B cell (primary cell): ENCODE results near the gene LIPK. TPM values are rescaled to one million over a fixed set of nuclear protein-coding genes. Genes with fewer than 3 reads are reported as not detected.
"Not testable (repeated sequence)": the region's sequence is repeated elsewhere in the genome, so short reads cannot be mapped to it uniquely, and the experiment has no call there.

Source experiments
- ATAC-seq: fragments of 200-7000 bp; cut with Tn5 transposase; one replicate; pipeline ENCODE4 v1.10.0; 2021; ENCODE audit warnings: low read depth, mild to moderate bottlenecking, moderate number of reproducible peaks, moderate library complexity
- CTCF ChIA-PET: fragments of 350-600 bp; sonication (Branson Sonifier 250); formaldehyde crosslinking; loops from one replicate; lab custom pipeline; 2021; ENCODE audit warnings: antibody characterized with exemption, inconsistent platforms; lab: Charles Lee
- POLR2A ChIA-PET: fragments of 350-600 bp; sonication (Branson Sonifier 250); formaldehyde crosslinking; loops from one replicate; lab custom pipeline; 2021; ENCODE audit warnings: antibody characterized with exemption; lab: Charles Lee
- DNase-seq: peaks from one replicate; pipeline ENCODE4 v3.0.0; 2013
- H2AFZ ChIP-seq: 2 replicates; pipeline ENCODE4 v1.6.1; 2012; ENCODE audit warnings: mild to moderate bottlenecking, low read depth, low read length; ENCODE audit not compliant: insufficient read depth, poor library complexity, severe bottlenecking
- H3K27ac ChIP-seq, 2 donors: 1 replicate in 1 of 2; 2 replicates in 1 of 2; pipeline ENCODE4 v1.5.1; 2012 to 2013; ENCODE audit warnings: low read length in 2 of 2, mild to moderate bottlenecking in 2 of 2, moderate library complexity in 1 of 2
- H3K27me3 ChIP-seq, 4 experiments: fragments of 200-600 bp in 1 of 4; sonication (generic) in 1 of 4; replicated peaks in 1 of 4; 1 replicate in 2 of 4; 2 replicates in 2 of 4; pipeline versions ENCODE4 v1.6.1 to v1.7.0; 2013 to 2016; ENCODE audit warnings: low read length in 3 of 4, mild to moderate bottlenecking in 2 of 4, mixed read lengths in 1 of 4, moderate library complexity in 1 of 4; ENCODE audit not compliant: insufficient read depth in 4 of 4, control insufficient read depth in 3 of 4; ENCODE audit errors: control extremely low read depth in 1 of 4
- H3K36me3 ChIP-seq, 2 experiments: replicated peaks in 1 of 2; 1 replicate in 1 of 2; 2 replicates in 1 of 2; pipeline versions ENCODE4 v1.6.1 to v1.7.1; 2013; ENCODE audit warnings: low read length in 1 of 2; ENCODE audit not compliant: insufficient read depth in 2 of 2, control insufficient read depth in 1 of 2; ENCODE audit errors: control extremely low read depth in 1 of 2, extremely low read depth in 1 of 2
- H3K4me1 ChIP-seq, 2 donors: fragments of 200-600 bp in 1 of 2; sonication (generic) in 1 of 2; 1 replicate in 1 of 2; 2 replicates in 1 of 2; pipeline versions ENCODE4 v1.5.1 to v1.6.1; 2013 to 2017; ENCODE audit warnings: low read length in 2 of 2; ENCODE audit not compliant: control insufficient read depth in 2 of 2, insufficient read depth in 2 of 2
- H3K4me2 ChIP-seq: replicated peaks from 2 replicates; pipeline ENCODE3; 2012; ENCODE audit warnings: mild to moderate bottlenecking, low read depth, low read length; ENCODE audit not compliant: poor library complexity, severe bottlenecking
- H3K4me3 ChIP-seq, 5 experiments: fragments of 200-600 bp in 1 of 5; sonication (generic) in 1 of 5; 1 replicate in 3 of 5; 2 replicates in 2 of 5; pipeline versions ENCODE4 v1.5.1 to v1.7.0; 2011 to 2016; ENCODE audit warnings: low read length in 4 of 5, mild to moderate bottlenecking in 4 of 5, low read depth in 2 of 5, control low read depth in 1 of 5, moderate library complexity in 1 of 5; ENCODE audit not compliant: insufficient read depth in 1 of 5; ENCODE audit errors: control extremely low read depth in 1 of 5, extremely low read depth in 1 of 5
- H3K79me2 ChIP-seq: fragments of 200-600 bp; sonication (generic); one replicate; pipeline ENCODE4 v1.6.0; 2016; ENCODE audit warnings: low read length; ENCODE audit not compliant: control insufficient read depth, insufficient read depth
- H3K9ac ChIP-seq: fragments of 200-600 bp; sonication (generic); 2 replicates; pipeline ENCODE4 v1.6.1; 2017; ENCODE audit warnings: mild to moderate bottlenecking, low read length, moderate library complexity
- H3K9me3 ChIP-seq, 3 donors: one replicate each; pipeline versions ENCODE4 v1.6.1 to v1.7.1; 2013; ENCODE audit warnings: low read length in 2 of 3; ENCODE audit not compliant: control insufficient read depth in 2 of 3, insufficient read depth in 1 of 3; ENCODE audit errors: control extremely low read depth in 1 of 3
- H4K20me1 ChIP-seq: 2 replicates; pipeline ENCODE4 v1.6.0; 2012; ENCODE audit warnings: mild to moderate bottlenecking, low read length; ENCODE audit not compliant: insufficient read depth, control insufficient read depth, poor library complexity, severe bottlenecking
- H3K27ac Mint-ChIP-seq: one replicate; pipeline ENCODE4 v1.8.0; 2021; ENCODE audit warnings: mixed read lengths
- H3K27me3 Mint-ChIP-seq: one replicate; pipeline ENCODE4 v1.8.0; 2021; ENCODE audit warnings: mixed read lengths
- H3K4me1 Mint-ChIP-seq: one replicate; pipeline ENCODE4 v1.8.0; 2021; ENCODE audit warnings: mixed read lengths
- H3K4me3 Mint-ChIP-seq: one replicate; pipeline ENCODE4 v1.8.0; 2021; ENCODE audit warnings: mixed read lengths
- H3K9me3 Mint-ChIP-seq: one replicate; pipeline ENCODE4 v1.8.0; 2022; ENCODE audit warnings: mixed read lengths; ENCODE audit not compliant: insufficient read depth
- EZH2 ChIP-seq: IDR thresholded peaks from 2 replicates; pipeline ENCODE4 v1.6.1; 2012; ENCODE audit warnings: borderline replicate concordance, low read depth, mild to moderate bottlenecking, moderate library complexity, low read length; ENCODE audit not compliant: insufficient read depth, poor library complexity, severe bottlenecking
- WGBS: methylation state at CpG from one replicate; pipeline ENCODE4 v1.1.5; 2013; ENCODE audit warnings: missing lambda C conversion rate; ENCODE audit not compliant: insufficient coverage; 5-methylcytosine and 5-hydroxymethylcytosine counted together
- intact Hi-C: fragments of 100-400 bp; cut with micrococcal nuclease; formaldehyde crosslinking; loops from one replicate; pipeline ENCODE4 v1.10.0; 2022
- polyA plus RNA-seq: library from polyadenylated mRNA; depleted of rRNA; stranded (reverse); fragments of >200 nt; gene quantifications from 2 replicates; pipeline ENCODE4 v1.2.3, GENCODE V29; 2012
- total RNA-seq, 2 donors: library from RNA; stranded (reverse); fragments of 120-200 nt in 1 of 2; gene quantifications; 1 replicate in 1 of 2; 2 replicates in 1 of 2; pipeline versions ENCODE4 v1.2.3 to v1.2.4, GENCODE V29; 2013 to 2022
- TF ChIP-seq, protein P1 (sequence below): fragments of 200-600 bp; IDR thresholded peaks from one replicate; pipeline ENCODE4 v1.8.0; 2022; ENCODE audit warnings: antibody characterized with exemption, mild to moderate bottlenecking

Gene LIPK
- total and polyA plus RNA-seq, 2 donors (not counting 1 experiment from before 2014, with no cell fraction given), result not detected

GRCh38 chr10:88702848-88703597 is 3.0 kb upstream of the LIPK start:
- Mint-ChIP-seq H3K27me3 (peaks cover 2% of the 10 kb centered on the region), H3K4me3 (no peak overlapping the region), H3K9me3 (no peaks in the 10 kb centered on the region), H3K27ac (no peak overlapping the region), H3K4me1 (no peaks in the 10 kb centered on the region)
- no peaks in the 10 kb centered on the region for H3K9me3 ChIP-seq
- ChIA-PET POLR2A (no interaction called here), CTCF (no interaction called here)
- H2AFZ ChIP-seq, result no peak overlapping the region
- ATAC-seq, result no peak
- H3K27me3 ChIP-seq, result peaks cover 0 to 6% (median 0%) of the 10 kb centered on the region in 4 experiments
- H3K9ac ChIP-seq, result no peak overlapping the region
- TF ChIP-seq, protein P1, sequence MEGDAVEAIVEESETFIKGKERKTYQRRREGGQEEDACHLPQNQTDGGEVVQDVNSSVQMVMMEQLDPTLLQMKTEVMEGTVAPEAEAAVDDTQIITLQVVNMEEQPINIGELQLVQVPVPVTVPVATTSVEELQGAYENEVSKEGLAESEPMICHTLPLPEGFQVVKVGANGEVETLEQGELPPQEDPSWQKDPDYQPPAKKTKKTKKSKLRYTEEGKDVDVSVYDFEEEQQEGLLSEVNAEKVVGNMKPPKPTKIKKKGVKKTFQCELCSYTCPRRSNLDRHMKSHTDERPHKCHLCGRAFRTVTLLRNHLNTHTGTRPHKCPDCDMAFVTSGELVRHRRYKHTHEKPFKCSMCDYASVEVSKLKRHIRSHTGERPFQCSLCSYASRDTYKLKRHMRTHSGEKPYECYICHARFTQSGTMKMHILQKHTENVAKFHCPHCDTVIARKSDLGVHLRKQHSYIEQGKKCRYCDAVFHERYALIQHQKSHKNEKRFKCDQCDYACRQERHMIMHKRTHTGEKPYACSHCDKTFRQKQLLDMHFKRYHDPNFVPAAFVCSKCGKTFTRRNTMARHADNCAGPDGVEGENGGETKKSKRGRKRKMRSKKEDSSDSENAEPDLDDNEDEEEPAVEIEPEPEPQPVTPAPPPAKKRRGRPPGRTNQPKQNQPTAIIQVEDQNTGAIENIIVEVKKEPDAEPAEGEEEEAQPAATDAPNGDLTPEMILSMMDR, result no peak
- no peak for TF ChIP-seq EZH2
- H3K36me3 ChIP-seq, result no peaks in the 10 kb centered on the region
- no peak for DNase-seq
- H3K27ac ChIP-seq, result no peak overlapping the region
- no peak overlapping the region for H3K4me3 ChIP-seq
- intact Hi-C loops, result no loop called here
- WGBS, result 71% methylated on average over 1 of the region's 4 CpGs
- H3K4me2 ChIP-seq, result no peak overlapping the region
- H4K20me1 ChIP-seq, result no peaks in the 10 kb centered on the region
- H3K4me1 ChIP-seq, result no peaks in the 10 kb centered on the region
- no peaks in the 10 kb centered on the region for H3K79me2 ChIP-seq

DNA sequence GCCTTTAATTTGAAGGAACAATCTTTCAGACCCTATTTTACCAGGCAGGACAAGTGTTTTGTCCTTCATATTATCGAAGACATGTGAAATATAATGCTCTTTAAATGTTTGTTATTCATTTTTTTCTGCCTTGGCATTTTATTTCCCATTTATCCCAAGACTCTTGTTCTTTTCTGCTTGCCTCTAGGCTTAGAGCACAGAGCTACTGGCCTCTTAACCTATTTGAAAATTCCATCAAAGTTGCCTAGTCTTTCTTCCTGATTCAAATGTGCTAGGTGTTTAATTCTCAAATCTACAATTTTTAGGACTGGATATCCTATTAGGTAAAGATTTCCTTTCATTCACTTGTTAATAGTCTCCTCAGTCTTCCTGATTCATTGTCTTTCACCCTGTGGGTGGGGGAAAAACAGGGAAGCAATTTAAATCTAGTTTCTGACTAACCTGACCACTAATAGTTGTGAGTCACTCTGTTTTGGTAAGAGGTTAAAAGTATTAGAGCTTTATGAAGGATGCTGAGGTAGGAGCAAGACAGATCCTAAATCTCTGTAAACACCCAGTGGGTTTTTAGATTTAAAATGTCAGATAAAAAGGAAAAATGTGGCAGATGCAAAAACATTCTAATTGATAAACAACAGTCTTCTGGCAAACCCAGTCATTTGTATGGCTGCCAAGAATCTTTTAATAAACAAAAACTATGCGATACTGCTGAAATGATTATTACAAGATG is 1.5 kb downstream of the LIPK start:
- no peak for ATAC-seq
- no peak overlapping the region for H3K4me3 ChIP-seq
- Mint-ChIP-seq H3K27ac (no peak overlapping the region), H3K27me3 (no peaks in the 10 kb centered on the region), H3K4me1 (no peaks in the 10 kb centered on the region), H3K9me3 (no peaks in the 10 kb centered on the region), H3K4me3 (no peak overlapping the region)
- ChIA-PET CTCF (no interaction called here), POLR2A (no interaction called here)
- no peak overlapping the region for H3K4me2 ChIP-seq
- H3K27ac ChIP-seq, result no peak overlapping the region
- no peak for DNase-seq
- TF ChIP-seq EZH2, result no peak
- TF ChIP-seq, protein P1, result no peak
- no peaks in the 10 kb centered on the region for H4K20me1 ChIP-seq
- intact Hi-C loops, result no loop called here
- no peak overlapping the region for H2AFZ ChIP-seq
- no peaks in the 10 kb centered on the region for H3K36me3 ChIP-seq
- H3K9ac ChIP-seq, result no peak overlapping the region
- H3K9me3 ChIP-seq, result no peaks in the 10 kb centered on the region
- H3K27me3 ChIP-seq, result peaks cover 0 to 6% (median 0%) of the 10 kb centered on the region in 4 experiments
- WGBS, result no CpG with 5 or more reads among the region's 2 CpGs
- no peaks in the 10 kb centered on the region for H3K79me2 ChIP-seq
- no peaks in the 10 kb centered on the region for H3K4me1 ChIP-seq

GRCh38 chr10:88709361-88709760 is 3.3 kb downstream of the LIPK start:
- DNase-seq, H3K27ac Mint-ChIP-seq, H3K36me3 ChIP-seq, H3K9me3 Mint-ChIP-seq, H3K9me3 ChIP-seq, intact Hi-C loops, H3K4me3 ChIP-seq, H3K4me2 ChIP-seq, H2AFZ ChIP-seq, H3K79me2 ChIP-seq, H3K4me1 ChIP-seq, H3K27ac ChIP-seq, H3K27me3 ChIP-seq, ATAC-seq, CTCF ChIA-PET, H4K20me1 ChIP-seq, H3K4me3 Mint-ChIP-seq, H3K4me1 Mint-ChIP-seq, H3K27me3 Mint-ChIP-seq, POLR2A ChIA-PET, H3K9ac ChIP-seq: not testable (repeated sequence)
- no CpG with 5 or more reads among the region's 6 CpGs for WGBS
